H1 (cell line): ENCODE measurements around the gene VSTM4. TPM values are rescaled to one million over a fixed set of nuclear protein-coding genes. Genes with fewer than 3 reads are reported as not detected.

Experiments used
- EZH2 ChIP-seq: fragments of 200-600 bp; sonication (generic); IDR thresholded peaks from 2 replicates; pipeline ENCODE4 v1.7.1; 2012; ENCODE audit warnings: low read depth, mild to moderate bottlenecking, moderate library complexity, low read length, inconsistent platforms; ENCODE audit not compliant: severe bottlenecking
- HDAC2 ChIP-seq, 2 experiments: fragments of 300-600 bp in 1 of 2; sonication (generic) in 1 of 2; IDR thresholded peaks; 2 replicates each; pipeline ENCODE4 v1.6.1; 2011 to 2012; ENCODE audit warnings: low read depth in 2 of 2, low read length in 2 of 2, mild to moderate bottlenecking in 2 of 2, moderate library complexity in 2 of 2, borderline replicate concordance in 1 of 2, inconsistent platforms in 1 of 2
- KDM1A ChIP-seq: fragments of 200-600, 300-600 bp; sonication (generic); IDR thresholded peaks from 2 replicates; pipeline ENCODE4 v1.7.1; 2016; ENCODE audit warnings: mild to moderate bottlenecking, low read length, borderline replicate concordance
- RXRA ChIP-seq: IDR thresholded peaks from 2 replicates; pipeline ENCODE4 v1.6.1; 2011; ENCODE audit warnings: low read depth, mild to moderate bottlenecking, low read length, moderate library complexity; ENCODE audit not compliant: insufficient read depth
- SP2 ChIP-seq: IDR thresholded peaks from 2 replicates; pipeline ENCODE4 v1.6.1; 2012; ENCODE audit warnings: mild to moderate bottlenecking, low read length, inconsistent platforms
- polyA plus RNA-seq, 7 experiments: library from polyadenylated mRNA; depleted of rRNA in 3 of 7; stranded (reverse) in 5 of 7; unstranded in 2 of 7; fragments of >200 nt in 5 of 7; fragments of 200-250 nt in 2 of 7; gene quantifications; 1 replicate in 5 of 7; 2 replicates in 1 of 7; 4 replicates in 1 of 7; pipeline versions ENCODE4 v1.2.1 to v1.2.3, GENCODE V29; 2011 to 2013; ENCODE audit warnings: missing spikeins in 2 of 7, mixed read lengths in 2 of 7
- total RNA-seq: library from RNA; stranded (reverse); fragmentation: NEBNext Ultra II Directional; extraction: Animal tissue kit (Norgen Biotek cat#: 25700); gene quantifications from 2 replicates; pipeline ENCODE4 v1.2.1, GENCODE V29; 2021
- TF ChIP-seq, protein P1 (sequence below): fragments of 300-600 bp; sonication (generic); IDR thresholded peaks from 2 replicates; pipeline ENCODE4 v1.7.1; 2012; ENCODE audit warnings: low read length, moderate library complexity, mild to moderate bottlenecking, inconsistent platforms; ENCODE audit not compliant: insufficient replicate concordance
- TF ChIP-seq, protein P2 (sequence below): IDR thresholded peaks from 2 replicates; pipeline ENCODE4 v1.6.1; 2012; ENCODE audit warnings: low read length, inconsistent platforms
- TF ChIP-seq, protein P3 (sequence below): IDR thresholded peaks from 2 replicates; pipeline ENCODE4 v1.6.1; 2012; ENCODE audit warnings: inconsistent platforms

The VSTM4 gene
- total and polyA plus RNA-seq, 2 of the 8 experiments (the other 6 are each of a cell fraction or from before 2014, with no cell fraction given) = 0.48 to 0.73 TPM

DNA sequence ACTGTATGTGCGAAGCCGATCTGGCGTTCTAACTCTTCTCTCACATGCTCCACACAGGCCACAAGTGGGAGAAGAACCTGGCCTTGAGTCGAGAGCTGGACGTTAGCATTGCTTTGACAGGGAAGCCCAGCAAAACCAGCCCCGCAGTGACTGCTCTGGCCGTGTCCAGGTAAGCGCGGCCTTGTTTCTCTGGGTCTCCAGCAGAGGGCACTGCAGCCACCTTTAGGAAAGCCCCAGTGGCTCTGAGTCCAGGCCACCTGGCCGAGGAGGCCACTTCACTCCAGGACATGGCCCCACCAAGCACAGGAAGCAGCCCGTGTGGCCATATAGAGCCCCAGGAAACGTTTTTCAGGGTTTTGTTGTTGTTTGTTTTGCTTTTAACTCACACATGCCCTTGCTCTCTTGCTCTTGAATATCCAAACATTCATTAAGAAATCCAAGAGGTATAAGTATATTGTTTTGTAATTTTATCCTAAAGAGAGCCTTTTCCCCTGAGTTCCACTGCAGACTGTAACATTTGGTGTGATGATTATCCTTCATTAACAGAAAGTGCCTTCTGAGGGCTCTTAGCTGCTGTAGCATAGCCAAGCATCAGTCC lies 133.9 kb downstream of the VSTM4 start (continued):
- TF ChIP-seq, protein P1, sequence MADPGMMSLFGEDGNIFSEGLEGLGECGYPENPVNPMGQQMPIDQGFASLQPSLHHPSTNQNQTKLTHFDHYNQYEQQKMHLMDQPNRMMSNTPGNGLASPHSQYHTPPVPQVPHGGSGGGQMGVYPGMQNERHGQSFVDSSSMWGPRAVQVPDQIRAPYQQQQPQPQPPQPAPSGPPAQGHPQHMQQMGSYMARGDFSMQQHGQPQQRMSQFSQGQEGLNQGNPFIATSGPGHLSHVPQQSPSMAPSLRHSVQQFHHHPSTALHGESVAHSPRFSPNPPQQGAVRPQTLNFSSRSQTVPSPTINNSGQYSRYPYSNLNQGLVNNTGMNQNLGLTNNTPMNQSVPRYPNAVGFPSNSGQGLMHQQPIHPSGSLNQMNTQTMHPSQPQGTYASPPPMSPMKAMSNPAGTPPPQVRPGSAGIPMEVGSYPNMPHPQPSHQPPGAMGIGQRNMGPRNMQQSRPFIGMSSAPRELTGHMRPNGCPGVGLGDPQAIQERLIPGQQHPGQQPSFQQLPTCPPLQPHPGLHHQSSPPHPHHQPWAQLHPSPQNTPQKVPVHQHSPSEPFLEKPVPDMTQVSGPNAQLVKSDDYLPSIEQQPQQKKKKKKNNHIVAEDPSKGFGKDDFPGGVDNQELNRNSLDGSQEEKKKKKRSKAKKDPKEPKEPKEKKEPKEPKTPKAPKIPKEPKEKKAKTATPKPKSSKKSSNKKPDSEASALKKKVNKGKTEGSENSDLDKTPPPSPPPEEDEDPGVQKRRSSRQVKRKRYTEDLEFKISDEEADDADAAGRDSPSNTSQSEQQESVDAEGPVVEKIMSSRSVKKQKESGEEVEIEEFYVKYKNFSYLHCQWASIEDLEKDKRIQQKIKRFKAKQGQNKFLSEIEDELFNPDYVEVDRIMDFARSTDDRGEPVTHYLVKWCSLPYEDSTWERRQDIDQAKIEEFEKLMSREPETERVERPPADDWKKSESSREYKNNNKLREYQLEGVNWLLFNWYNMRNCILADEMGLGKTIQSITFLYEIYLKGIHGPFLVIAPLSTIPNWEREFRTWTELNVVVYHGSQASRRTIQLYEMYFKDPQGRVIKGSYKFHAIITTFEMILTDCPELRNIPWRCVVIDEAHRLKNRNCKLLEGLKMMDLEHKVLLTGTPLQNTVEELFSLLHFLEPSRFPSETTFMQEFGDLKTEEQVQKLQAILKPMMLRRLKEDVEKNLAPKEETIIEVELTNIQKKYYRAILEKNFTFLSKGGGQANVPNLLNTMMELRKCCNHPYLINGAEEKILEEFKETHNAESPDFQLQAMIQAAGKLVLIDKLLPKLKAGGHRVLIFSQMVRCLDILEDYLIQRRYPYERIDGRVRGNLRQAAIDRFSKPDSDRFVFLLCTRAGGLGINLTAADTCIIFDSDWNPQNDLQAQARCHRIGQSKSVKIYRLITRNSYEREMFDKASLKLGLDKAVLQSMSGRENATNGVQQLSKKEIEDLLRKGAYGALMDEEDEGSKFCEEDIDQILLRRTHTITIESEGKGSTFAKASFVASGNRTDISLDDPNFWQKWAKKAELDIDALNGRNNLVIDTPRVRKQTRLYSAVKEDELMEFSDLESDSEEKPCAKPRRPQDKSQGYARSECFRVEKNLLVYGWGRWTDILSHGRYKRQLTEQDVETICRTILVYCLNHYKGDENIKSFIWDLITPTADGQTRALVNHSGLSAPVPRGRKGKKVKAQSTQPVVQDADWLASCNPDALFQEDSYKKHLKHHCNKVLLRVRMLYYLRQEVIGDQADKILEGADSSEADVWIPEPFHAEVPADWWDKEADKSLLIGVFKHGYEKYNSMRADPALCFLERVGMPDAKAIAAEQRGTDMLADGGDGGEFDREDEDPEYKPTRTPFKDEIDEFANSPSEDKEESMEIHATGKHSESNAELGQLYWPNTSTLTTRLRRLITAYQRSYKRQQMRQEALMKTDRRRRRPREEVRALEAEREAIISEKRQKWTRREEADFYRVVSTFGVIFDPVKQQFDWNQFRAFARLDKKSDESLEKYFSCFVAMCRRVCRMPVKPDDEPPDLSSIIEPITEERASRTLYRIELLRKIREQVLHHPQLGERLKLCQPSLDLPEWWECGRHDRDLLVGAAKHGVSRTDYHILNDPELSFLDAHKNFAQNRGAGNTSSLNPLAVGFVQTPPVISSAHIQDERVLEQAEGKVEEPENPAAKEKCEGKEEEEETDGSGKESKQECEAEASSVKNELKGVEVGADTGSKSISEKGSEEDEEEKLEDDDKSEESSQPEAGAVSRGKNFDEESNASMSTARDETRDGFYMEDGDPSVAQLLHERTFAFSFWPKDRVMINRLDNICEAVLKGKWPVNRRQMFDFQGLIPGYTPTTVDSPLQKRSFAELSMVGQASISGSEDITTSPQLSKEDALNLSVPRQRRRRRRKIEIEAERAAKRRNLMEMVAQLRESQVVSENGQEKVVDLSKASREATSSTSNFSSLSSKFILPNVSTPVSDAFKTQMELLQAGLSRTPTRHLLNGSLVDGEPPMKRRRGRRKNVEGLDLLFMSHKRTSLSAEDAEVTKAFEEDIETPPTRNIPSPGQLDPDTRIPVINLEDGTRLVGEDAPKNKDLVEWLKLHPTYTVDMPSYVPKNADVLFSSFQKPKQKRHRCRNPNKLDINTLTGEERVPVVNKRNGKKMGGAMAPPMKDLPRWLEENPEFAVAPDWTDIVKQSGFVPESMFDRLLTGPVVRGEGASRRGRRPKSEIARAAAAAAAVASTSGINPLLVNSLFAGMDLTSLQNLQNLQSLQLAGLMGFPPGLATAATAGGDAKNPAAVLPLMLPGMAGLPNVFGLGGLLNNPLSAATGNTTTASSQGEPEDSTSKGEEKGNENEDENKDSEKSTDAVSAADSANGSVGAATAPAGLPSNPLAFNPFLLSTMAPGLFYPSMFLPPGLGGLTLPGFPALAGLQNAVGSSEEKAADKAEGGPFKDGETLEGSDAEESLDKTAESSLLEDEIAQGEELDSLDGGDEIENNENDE = no peak
- TF ChIP-seq EZH2 (no peak), KDM1A (no peak), SP2 (no peak), RXRA (no peak), HDAC2 (IDR thresholded peaks at IDR 0.05; ENCODE audit: borderline replicate concordance in 1 of 2, low read depth in 2 of 2, low read length in 2 of 2) (no peak)
- TF ChIP-seq, protein P2, sequence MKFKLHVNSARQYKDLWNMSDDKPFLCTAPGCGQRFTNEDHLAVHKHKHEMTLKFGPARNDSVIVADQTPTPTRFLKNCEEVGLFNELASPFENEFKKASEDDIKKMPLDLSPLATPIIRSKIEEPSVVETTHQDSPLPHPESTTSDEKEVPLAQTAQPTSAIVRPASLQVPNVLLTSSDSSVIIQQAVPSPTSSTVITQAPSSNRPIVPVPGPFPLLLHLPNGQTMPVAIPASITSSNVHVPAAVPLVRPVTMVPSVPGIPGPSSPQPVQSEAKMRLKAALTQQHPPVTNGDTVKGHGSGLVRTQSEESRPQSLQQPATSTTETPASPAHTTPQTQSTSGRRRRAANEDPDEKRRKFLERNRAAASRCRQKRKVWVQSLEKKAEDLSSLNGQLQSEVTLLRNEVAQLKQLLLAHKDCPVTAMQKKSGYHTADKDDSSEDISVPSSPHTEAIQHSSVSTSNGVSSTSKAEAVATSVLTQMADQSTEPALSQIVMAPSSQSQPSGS = no peak
- TF ChIP-seq, protein P3, sequence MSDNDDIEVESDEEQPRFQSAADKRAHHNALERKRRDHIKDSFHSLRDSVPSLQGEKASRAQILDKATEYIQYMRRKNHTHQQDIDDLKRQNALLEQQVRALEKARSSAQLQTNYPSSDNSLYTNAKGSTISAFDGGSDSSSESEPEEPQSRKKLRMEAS = peak; percentile 41; the same call in 1 of the 2 replicates
